Ammon's horn (tissue), 1 donor: ENCODE measurements around the gene KRTAP4-4.
"Not testable (repeated sequence)": the region's sequence is repeated elsewhere in the genome, so short reads cannot be mapped to it uniquely, and the experiment has no call there.

ENCODE experiments used
- DNase-seq: peaks from one replicate; pipeline ENCODE4 v3.0.0-alpha.2; 2016; ENCODE audit warnings: low spot score

The KRTAP4-4 gene

GRCh38 chr17:41148971-41149651, 11.4 kb downstream of the KRTAP4-4 start:
- DNase-seq, result not testable (repeated sequence)

DNA sequence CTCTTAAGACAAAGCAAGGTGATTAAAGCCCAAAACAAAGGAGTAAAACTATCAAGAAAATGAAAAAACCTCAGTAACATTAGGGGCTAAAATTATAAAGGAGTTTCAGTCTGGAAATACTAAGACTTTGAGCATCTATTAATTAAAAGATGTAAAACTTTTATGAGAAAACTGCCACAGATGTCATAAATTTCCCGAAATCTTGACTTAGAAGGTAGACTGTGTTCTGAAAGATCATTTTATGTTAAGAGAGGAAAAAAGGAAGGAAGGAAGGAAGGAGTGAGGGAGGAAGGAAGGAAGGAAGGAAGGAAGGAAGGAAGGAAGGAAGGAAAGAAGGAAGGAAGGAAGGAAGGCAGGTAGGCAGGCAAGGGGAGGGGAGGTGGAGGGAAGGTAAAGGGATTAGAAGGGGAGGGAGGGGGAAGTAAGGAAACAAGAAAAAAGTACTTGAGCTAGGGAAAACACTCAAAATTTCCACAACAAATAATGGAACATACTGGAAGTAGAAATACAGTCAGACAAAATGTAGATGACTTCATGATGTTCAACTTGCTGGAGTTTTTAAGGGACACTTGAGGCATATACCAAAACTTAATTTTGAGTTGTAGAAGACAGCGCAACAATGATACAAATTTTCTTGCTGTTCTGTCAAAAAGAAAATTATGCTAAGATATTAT, 12.9 kb downstream of the KRTAP4-4 start:
- no peak for DNase-seq

- no peak for DNase-seq
These were observed 15.3 kb downstream of the KRTAP4-4 start for GRCh38 chr17:41145261-41145660.

- no peak for DNase-seq
These were observed 15.7 kb downstream of the KRTAP4-4 start for GRCh38 chr17:41144846-41145245.

DNA sequence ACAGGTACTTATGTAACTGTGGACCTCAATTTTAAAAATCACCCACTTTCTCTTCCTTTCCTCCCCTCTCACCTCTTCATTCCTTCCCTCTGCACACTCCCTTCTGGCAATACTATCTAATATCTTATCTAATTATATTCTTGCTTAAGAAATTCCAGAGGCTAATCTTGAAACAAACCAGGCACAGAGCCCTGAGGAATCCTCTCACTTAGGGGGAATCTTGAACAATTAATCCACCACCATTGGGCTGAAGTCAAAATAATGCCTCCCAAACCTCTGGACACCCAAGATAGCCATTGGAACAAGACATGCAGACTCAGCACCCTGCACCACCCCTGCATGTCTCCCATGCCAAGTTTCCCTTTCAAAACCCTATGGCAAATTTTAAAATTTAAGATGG, 19.2 kb downstream of the KRTAP4-4 start:
- DNase-seq, result no peak

GRCh38 chr17:41140360-41141131, 20.0 kb downstream of the KRTAP4-4 start, which contains the start of gene KRTAP4-6:
KRTAP4-6 (minus strand) TSS chr17:41140544; CDS start chr17:41140487, 57 bp downstream.
- DNase-seq, result no peak

GRCh38 chr17:41139865-41140264, 20.7 kb downstream of the KRTAP4-4 start:
- DNase-seq, result not testable (repeated sequence)

DNA sequence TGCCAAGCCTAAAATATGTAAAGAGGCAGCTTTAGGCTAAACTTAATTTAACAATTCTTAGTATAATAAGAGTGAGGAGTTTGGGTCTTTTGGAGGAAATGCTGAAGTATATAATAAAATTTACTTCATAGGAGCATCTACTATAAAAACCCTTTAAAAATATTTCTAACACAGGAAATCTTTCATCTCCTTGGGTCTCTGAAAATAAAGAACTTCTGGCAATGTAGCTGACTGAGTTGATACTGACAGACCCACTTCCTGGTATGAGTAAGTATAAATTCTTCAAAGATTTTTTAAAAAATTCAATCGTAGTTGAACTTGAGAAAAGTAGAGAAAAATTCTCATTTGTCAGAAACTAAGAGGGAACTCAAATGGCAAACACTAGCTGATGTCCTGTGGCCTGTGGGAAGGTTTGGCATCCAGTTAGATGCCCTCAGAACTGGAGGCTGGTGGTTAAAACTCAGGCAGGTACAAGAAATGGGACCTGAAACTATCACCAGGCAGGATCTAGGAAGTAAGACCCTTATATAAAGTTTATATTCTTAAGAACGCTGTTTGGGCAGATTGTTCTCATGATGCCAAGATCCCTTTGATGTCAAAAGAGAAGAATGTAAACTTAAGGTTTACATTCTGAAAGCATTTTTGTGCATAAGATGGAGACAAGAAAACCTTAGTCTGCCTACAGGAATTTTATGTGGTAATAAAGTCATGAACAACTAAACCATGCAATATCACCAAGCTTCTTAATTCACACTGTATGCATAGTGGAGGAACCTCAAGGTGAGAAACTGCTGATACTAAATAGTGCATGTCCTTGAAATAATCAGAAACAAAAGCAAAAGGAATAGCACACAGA, 26.4 kb downstream of the KRTAP4-4 start:
- DNase-seq, result no peak

- no peak for DNase-seq
These were observed 28.6 kb downstream of the KRTAP4-4 start for GRCh38 chr17:41131979-41132378.

DNA sequence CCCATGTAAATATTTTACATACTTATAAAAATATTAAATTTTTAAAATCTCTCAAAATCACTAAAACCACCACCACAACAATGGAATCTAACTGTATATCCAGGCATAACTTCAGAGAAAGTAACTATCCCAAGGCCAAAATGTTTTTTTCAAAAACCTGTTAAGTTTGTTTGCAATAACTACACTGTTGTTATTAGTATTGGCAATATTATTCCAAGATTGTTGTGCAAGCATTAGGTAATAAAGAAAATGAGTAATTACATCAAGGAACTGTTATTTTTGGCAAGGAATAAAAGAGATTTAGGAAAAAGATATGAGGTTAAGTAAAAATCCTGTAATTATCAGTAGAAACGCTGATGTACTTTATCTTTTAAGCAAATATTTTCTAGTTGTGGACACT, 33.2 kb downstream of the KRTAP4-4 start:
- no peak for DNase-seq

DNA sequence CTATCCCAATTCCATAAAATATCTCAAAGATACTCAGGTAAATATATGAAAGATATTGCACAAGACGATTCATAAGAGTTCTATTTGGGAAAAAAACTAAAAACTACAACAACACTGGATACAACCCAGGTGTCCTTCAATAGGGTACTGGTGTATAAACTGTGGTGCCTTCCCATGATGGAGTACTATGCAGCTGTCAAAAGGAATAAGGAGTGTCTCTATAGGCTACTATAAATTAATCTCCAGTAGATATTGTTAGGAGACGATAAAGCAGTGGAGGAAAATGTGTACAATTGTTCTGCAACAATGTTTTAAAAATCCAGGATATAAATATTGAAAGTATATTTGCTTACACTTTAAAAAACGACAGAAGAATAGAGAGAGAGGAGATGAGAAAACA, 34.1 kb downstream of the KRTAP4-4 start:
- no peak for DNase-seq

DNA sequence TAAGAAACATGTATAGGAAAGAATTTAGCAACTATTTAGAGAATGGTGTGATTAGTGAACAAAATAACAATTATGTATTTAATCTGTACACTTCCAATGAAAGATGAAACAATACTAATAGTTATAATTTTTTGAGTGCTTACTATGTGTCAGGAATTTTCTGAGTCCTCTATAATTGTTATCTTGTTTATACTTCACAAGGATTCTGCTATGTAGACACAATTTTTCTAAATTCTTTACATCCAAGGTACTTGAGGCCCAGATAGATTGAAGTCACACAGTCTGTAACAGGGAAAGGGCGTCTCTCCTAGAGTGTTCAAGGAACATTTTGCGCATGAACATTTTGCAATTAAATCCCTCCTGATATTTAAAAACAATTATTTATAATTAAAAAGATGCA, 35.5 kb downstream of the KRTAP4-4 start:
- no peak for DNase-seq

GRCh38 chr17:41123991-41124371, 36.6 kb downstream of the KRTAP4-4 start, which contains the start of gene KRTAP4-12:
KRTAP4-12 (minus strand) TSS chr17:41124182; CDS start chr17:41124122, 60 bp downstream.
- not testable (repeated sequence) for DNase-seq

DNA sequence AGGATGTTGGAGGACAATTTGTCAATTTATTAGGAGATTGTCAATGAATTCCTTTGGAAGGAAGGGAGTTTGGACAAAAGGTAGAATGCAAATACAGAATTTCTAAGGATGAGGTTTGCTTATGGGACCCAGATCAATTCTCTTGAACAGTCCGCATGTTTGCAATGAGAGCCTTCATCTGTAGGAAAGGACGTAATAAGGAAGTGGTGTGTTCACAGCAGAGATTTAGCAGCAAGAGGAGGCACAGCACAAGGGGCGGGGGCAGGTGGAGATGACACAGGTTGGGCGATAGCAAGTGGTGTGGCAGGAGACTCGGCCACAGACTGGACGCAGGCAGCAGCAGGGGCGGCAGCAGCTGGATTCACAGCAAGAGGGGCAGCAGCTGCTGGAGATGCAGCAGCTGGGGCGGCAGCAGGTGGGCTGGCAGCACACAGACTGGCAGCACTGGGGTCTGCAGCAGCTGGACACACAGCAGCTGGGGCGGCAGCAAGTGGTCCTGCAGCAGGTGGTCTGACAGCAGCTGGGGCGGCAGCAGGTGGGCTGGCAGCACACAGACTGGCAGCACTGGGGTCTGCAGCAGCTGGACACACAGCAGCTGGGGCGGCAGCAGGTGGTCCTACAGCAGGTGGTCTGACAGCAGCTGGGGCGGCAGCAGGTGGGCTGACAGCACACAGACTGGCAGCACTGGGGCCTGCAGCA, 37.1 kb downstream of the KRTAP4-4 start:
- DNase-seq, result not testable (repeated sequence)

DNA sequence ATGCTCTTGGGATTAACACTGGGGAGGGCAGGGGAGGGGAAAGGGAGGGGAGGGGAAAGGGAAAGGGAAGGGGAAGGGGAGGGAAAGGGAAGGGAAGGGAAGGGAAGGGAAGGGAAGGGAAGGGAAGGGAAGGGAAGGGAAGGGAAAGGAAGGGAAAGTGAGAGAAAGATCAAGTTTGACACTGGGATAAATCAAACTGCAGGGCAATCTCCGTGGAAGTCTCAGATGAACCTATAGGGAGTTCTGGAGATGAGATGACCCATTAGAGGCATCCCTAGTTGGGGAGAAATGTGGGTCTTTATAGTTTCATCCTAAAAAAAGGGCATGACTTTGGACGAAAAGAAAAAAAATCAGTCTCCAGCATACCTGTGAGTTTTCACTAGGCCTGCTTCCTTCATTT, 38.8 kb downstream of the KRTAP4-4 start:
- no peak for DNase-seq

DNA sequence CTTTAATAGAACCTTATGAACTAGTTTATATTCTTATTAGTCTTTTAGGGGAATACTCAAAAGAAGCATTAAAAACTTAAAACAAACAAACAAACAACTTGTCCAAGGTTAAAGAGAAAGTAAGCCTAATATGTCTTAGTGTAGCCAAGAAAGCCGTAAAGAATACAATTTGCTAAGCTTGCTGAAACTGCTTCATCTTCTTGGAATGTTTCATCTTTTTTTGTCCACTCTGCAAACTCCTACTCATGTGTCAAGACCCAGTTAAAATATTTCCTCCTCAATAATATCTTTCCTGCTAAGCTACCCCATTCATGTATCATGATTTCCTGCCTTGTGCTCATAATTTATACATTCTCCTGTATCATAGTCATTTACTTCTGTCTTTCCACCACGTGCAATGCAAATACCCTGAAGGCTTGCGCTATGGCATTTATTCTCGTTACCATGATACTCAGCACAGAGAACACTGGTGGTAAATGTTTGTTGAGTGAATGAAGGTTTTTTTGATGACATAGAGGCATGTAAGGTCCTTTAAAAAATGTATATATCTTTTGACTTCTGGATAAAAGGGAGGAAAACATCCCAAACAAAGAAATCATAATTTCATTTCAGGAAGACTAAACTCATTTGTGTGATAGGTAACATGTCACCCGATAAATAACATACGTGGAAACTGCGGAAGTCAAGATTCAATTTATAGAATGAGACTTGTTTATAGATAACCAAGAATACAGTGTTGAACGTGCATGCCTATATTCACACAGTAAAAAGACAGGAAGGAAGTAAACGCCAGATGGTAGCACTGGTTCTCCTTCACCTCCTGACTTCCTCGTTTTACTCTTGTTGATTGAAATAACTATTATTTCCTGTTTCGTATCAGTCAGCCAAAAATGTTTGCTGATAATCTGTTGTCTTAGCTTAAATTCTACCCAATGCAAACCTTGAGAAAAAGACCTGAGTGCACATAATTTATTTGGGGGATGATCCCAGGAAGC, 40.6 kb downstream of the KRTAP4-4 start:
- DNase-seq, result not testable (repeated sequence)

DNA sequence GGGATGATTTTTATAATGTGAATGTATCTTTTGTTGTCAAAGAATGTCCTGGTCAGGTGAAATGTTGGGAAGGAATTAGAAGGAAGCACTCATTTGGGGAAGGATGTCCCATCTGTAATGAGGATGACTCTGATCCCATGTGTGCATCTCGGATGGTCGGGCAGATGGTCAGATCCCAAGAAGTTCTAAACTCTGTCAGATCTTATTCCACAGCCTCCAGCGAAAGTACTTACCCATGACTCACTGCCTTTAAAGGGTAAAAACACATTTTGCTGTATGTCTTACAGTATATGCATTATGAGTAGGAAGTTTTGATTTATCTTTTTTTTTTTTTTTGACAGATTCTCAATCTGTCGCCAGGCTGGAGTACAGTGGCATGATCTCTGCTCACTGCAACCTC, 41.8 kb downstream of the KRTAP4-4 start:
- DNase-seq, result no peak

- DNase-seq, result not testable (repeated sequence)
These were observed 42.6 kb downstream of the KRTAP4-4 start, which contains the start of gene KRTAP4-11 for GRCh38 chr17:41117846-41118386. KRTAP4-11 (minus strand) TSS chr17:41118373; CDS start chr17:41118315, 58 bp downstream.

DNA sequence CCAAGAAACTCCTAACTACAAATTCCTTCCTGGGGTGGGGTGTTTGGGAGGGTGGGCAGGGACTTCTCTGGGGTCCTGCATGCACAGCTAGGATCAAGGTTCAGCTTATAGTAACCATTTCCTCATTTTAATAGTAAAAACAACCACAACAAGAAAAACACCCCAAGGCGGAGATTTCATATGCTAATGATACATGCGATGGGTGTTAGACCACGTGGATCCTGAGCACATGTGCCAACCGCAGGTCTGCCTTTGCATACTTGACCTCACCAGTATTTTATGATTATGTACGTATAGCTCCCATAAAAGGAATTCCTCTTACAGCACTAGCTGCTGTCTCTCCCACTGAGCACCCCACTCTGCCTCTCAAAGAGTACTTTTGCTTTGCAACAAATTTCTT, 44.3 kb downstream of the KRTAP4-4 start:
- no peak for DNase-seq
